GM12878 (cell line): ENCODE results near the gene MEX3D. TPM values are rescaled to one million over a fixed set of nuclear protein-coding genes. Genes with fewer than 3 reads are reported as not detected.

Experiments used
- ASH2L ChIP-seq: fragments of 300-600, 200-600 bp; sonication (generic); IDR thresholded peaks from 2 replicates; pipeline ENCODE4 v1.6.1; 2017; ENCODE audit warnings: low read depth, mild to moderate bottlenecking, borderline replicate concordance
- CBX5 ChIP-seq: sonication (generic); IDR thresholded peaks from 2 replicates; pipeline ENCODE4 v1.6.1; 2016; ENCODE audit warnings: low read depth, moderate library complexity, mild to moderate bottlenecking, inconsistent platforms
- E4F1 ChIP-seq: fragments of 450-650 bp; IDR thresholded peaks from 2 replicates; pipeline ENCODE4 v1.6.1; 2018; ENCODE audit warnings: borderline replicate concordance, mild to moderate bottlenecking; ENCODE audit not compliant: partially characterized antibody
- FOS ChIP-seq: IDR thresholded peaks from 3 replicates; pipeline ENCODE4 v1.6.1; 2011; ENCODE audit warnings: borderline replicate concordance; ENCODE audit not compliant: insufficient read length; ENCODE audit errors: extremely low read depth
- HDAC2 ChIP-seq: fragments of 200-600 bp; sonication (generic); IDR thresholded peaks from 2 replicates; pipeline ENCODE4 v1.6.1; 2017
- IRF3 ChIP-seq: fragments of 450-650 bp; IDR thresholded peaks from 2 replicates; pipeline ENCODE4 v1.6.1; 2014; ENCODE audit warnings: mild to moderate bottlenecking
- IRF5 ChIP-seq: fragments of 450-650 bp; IDR thresholded peaks from 2 replicates; pipeline ENCODE4 v1.6.1; 2017; ENCODE audit warnings: borderline replicate concordance
- MXI1 ChIP-seq: fragments of 150-350 bp; IDR thresholded peaks from 2 replicates; pipeline ENCODE4 v1.6.1; 2011; ENCODE audit warnings: low read depth, mild to moderate bottlenecking, inconsistent platforms, low read length, improper control_type of control experiment
- NR2C2 ChIP-seq: IDR thresholded peaks from 2 replicates; pipeline ENCODE4 v1.6.1; 2011; ENCODE audit warnings: borderline replicate concordance, low read depth; ENCODE audit not compliant: control insufficient read depth, insufficient read length
- PAX5 ChIP-seq: IDR thresholded peaks from 2 replicates; pipeline ENCODE4 v1.6.1; 2011; ENCODE audit warnings: low read depth, low read length, borderline replicate concordance
- PAX8 ChIP-seq: fragments of 450-650 bp; IDR thresholded peaks from 2 replicates; pipeline ENCODE4 v1.6.1; 2017; ENCODE audit warnings: mild to moderate bottlenecking, moderate library complexity
- PBX3 ChIP-seq: IDR thresholded peaks from 2 replicates; pipeline ENCODE4 v1.6.1; 2011; ENCODE audit warnings: mild to moderate bottlenecking, low read depth, low read length, moderate library complexity; ENCODE audit not compliant: insufficient replicate concordance
- POLR2A ChIP-seq: IDR thresholded peaks from 2 replicates; pipeline ENCODE4 v1.6.1; 2011; ENCODE audit warnings: low read depth, mild to moderate bottlenecking, low read length
- SMAD1 ChIP-seq: fragments of 450-650 bp; IDR thresholded peaks from 2 replicates; pipeline ENCODE4 v1.6.1; 2018; ENCODE audit warnings: mild to moderate bottlenecking, low read depth; ENCODE audit not compliant: partially characterized antibody
- SMARCA5 ChIP-seq: fragments of 450-650 bp; IDR thresholded peaks from 2 replicates; pipeline ENCODE4 v1.6.1; 2017; ENCODE audit warnings: mild to moderate bottlenecking
- TCF3 ChIP-seq: IDR thresholded peaks from 2 replicates; pipeline ENCODE4 v1.6.1; 2012; ENCODE audit warnings: low read depth, mild to moderate bottlenecking, low read length, borderline replicate concordance; ENCODE audit not compliant: insufficient read depth
- WRNIP1 ChIP-seq: IDR thresholded peaks from 2 replicates; pipeline ENCODE4 v1.6.1; 2011; ENCODE audit warnings: low read depth, low read length, improper control_type of control experiment, borderline replicate concordance
- polyA plus RNA-seq, 11 experiments: library from polyadenylated mRNA; depleted of rRNA in 4 of 11; unstranded in 6 of 11; stranded (reverse) in 5 of 11; fragments of >200 nt; fragmentation: Nextera tagmentation in 4 of 11; fragmentation: Illumina TruSeq in 1 of 11; extraction: Ambion mirVana in 4 of 11; extraction: Trizol in 1 of 11; gene quantifications; 1 replicate in 1 of 11; 2 replicates in 10 of 11; pipeline versions ENCODE4 v1.2.1 to v1.2.3, GENCODE V29; 2011 to 2016; ENCODE audit warnings: inconsistent platforms in 2 of 11, missing spikeins in 2 of 11, low read depth in 1 of 11
- total RNA-seq, 4 experiments: library from RNA; depleted of rRNA in 3 of 4; stranded (reverse); fragments of >200 nt in 3 of 4; fragmentation: Illumina TruSeq in 1 of 4; extraction: Trizol in 1 of 4; gene quantifications; 2 replicates each; pipeline versions ENCODE4 v1.2.1 to v1.2.3, GENCODE V29; 2013 to 2021
- TF ChIP-seq, protein P1 (sequence below): fragments of 450-650 bp; formaldehyde crosslinking; IDR thresholded peaks from 2 replicates; pipeline ENCODE4 v1.5.0; 2022; ENCODE audit warnings: mild to moderate bottlenecking, missing genetic modification characterization
- TF ChIP-seq, protein P2 (sequence below): IDR thresholded peaks from 2 replicates; pipeline ENCODE4 v1.6.1; 2011; ENCODE audit warnings: borderline replicate concordance, low read depth, mild to moderate bottlenecking, moderate library complexity, mixed read lengths, low read length; ENCODE audit not compliant: insufficient read depth; ENCODE audit errors: extremely low read length

The MEX3D gene
- total and polyA plus RNA-seq, 10 of the 15 experiments (the other 5 are each of a cell fraction or from before 2014, with no cell fraction given) = 0.18 to 6.8 (median 0.81) TPM

DNA sequence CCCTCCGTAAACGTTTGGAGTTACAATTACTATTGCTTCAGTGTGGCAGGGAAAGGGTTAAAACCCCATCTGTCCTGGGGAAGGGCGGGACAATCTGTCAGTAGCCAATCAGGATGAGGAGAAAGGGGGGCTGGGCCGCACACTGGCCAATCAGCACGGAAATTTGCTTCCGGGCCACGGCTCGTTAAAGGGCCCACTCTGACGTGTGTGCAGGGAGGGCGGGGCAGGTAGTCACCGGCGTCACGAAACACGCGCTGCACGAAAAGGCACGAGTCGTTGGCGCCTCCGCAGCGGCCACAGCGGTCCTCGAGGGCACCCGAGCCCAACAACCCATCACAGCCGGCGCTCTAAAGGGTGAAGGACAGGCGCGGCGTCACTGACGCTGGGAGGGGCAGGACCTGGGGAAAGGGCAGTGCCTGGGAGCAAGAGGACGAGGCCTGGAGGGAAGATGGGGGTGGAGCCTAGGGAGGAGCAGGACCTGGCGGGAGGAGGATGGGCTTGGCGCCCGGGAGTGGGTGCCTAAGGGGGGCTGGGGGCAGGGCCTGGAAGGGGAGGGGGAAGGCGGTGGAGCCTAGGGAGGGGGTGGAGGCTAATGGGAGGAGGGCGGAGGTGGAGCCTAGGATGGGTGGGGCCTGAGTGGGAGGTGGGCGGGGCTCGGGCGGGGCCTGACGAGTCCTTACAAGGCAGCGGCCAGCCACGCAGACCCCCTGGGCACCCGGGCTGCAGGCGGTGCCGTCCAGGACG lies 60.2 kb downstream of the MEX3D start (continued):
- TF ChIP-seq, protein P1, sequence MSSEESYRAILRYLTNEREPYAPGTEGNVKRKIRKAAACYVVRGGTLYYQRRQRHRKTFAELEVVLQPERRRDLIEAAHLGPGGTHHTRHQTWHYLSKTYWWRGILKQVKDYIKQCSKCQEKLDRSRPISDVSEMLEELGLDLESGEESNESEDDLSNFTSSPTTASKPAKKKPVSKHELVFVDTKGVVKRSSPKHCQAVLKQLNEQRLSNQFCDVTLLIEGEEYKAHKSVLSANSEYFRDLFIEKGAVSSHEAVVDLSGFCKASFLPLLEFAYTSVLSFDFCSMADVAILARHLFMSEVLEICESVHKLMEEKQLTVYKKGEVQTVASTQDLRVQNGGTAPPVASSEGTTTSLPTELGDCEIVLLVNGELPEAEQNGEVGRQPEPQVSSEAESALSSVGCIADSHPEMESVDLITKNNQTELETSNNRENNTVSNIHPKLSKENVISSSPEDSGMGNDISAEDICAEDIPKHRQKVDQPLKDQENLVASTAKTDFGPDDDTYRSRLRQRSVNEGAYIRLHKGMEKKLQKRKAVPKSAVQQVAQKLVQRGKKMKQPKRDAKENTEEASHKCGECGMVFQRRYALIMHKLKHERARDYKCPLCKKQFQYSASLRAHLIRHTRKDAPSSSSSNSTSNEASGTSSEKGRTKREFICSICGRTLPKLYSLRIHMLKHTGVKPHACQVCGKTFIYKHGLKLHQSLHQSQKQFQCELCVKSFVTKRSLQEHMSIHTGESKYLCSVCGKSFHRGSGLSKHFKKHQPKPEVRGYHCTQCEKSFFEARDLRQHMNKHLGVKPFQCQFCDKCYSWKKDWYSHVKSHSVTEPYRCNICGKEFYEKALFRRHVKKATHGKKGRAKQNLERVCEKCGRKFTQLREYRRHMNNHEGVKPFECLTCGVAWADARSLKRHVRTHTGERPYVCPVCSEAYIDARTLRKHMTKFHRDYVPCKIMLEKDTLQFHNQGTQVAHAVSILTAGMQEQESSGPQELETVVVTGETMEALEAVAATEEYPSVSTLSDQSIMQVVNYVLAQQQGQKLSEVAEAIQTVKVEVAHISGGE (CRISPR knock-in tag) = no peak
- no peak for TF ChIP-seq HDAC2
- TF ChIP-seq SMARCA5 = no peak
- peak; percentile 11; the same call in 1 of the 2 replicates for TF ChIP-seq PAX5
- TF ChIP-seq MXI1 = no peak
- TF ChIP-seq SMAD1 = no peak
- 0 out of 2 replicates have a peak, but pooled peaks have one; percentile 55 for TF ChIP-seq IRF3
- no peak for TF ChIP-seq WRNIP1
- TF ChIP-seq CBX5 = no peak
- no peak for TF ChIP-seq PAX8
- TF ChIP-seq IRF5 = no peak
- TF ChIP-seq ASH2L = no peak
- peak; percentile 57 for TF ChIP-seq FOS
- no peak for TF ChIP-seq NR2C2
- peak; percentile 63 for TF ChIP-seq E4F1
- TF ChIP-seq TCF3 = no peak
- TF ChIP-seq, protein P2, sequence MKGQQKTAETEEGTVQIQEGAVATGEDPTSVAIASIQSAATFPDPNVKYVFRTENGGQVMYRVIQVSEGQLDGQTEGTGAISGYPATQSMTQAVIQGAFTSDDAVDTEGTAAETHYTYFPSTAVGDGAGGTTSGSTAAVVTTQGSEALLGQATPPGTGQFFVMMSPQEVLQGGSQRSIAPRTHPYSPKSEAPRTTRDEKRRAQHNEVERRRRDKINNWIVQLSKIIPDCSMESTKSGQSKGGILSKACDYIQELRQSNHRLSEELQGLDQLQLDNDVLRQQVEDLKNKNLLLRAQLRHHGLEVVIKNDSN = no peak
- peak; percentile 35; the same call in 1 of the 2 replicates for TF ChIP-seq POLR2A
- no peak for TF ChIP-seq PBX3
